GM19328 (cell line): ENCODE measurements around the gene CYTL1.

ENCODE experiments used
- ATAC-seq: cut with Tn5 transposase; IDR thresholded peaks from one replicate; pipeline ENCODE4 v1.9.1; 2021; ENCODE audit warnings: mild to moderate bottlenecking, moderate library complexity; ENCODE audit not compliant: unreplicated experiment

The CYTL1 gene

DNA sequence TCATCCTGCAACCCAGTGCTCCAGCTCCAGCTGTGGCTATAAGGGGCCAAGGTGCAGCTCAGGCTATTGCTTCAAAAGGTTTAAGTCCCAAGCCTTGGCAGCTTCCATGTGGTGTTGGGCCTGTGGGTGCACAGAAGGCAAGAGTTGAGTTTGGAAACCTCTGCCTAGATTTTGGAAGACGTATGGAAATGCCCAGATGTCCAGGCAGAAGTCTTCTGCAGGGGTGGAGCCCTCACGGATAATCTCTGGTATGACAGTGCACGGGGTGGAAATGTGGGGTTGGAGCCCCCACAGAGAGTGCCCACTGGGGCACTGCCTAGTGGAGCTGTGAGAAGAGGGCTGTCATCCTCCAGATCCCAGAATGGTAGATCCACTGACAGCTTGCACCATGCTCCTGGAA lies 44.5 kb downstream of the CYTL1 start:
- no peak for ATAC-seq

DNA sequence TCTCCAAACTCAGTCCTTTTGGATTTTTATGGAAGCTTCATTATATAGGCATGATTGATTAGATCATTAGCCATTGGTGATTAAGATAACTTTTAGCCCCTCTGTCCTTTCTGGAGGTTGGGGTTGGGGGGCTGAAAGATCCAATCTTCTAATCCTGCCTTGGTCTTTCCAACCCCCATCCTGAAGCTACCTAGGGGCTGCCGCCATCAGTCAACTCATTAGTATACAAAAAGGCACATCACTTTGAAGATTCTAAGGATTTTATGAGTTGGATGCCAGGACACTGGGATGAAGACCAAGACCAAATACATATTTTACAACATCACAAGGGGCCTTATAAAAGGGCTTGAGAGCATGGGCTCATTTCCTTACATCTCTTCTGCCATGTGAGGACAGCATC lies 47.5 kb downstream of the CYTL1 start:
- no peak for ATAC-seq

DNA sequence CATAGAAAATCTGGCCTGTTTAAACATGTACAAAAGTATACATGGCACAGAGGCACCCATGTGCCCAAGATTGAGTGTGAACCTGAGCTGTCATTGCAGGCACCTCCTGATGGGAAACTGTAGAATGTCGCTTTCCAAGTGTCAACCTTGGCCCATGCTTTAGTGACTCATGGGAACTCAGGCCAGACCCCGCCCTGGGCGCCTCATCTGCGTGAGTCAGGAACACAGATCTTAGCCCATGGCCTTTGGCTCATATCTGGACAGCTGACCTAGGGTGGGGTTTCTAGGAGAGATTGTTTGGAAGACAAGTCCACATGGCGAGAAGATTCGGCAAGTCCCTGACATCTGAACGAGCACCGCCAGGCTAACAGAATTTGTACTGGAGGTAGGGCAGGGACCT lies 50.0 kb downstream of the CYTL1 start:
- no peak for ATAC-seq

DNA sequence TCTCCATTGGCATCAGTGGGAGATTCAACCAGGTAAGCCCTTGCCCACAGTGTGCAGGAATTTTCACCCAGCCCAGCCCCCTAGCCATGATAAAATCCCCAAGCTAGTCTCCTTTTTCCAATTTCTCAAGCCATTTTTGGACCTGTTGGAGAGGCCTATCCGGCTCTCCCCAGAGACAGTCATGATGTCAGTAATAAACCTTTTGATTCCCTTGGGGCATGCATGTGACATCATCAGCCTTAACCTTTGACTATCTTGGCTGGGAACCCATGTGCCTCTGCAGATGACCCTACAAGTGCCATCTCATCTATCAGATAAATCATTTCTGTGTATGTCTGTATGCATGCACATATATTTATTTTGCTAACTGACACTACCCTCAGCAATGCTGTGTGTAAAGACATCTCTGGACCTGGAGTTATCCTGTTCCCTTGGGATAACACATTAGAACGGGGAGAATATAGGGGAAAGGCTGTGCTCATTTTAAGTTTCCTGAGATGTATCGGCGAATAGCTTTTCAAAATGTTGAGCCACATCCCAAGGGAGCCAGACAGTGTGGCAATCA lies 51.0 kb downstream of the CYTL1 start:
- no peak for ATAC-seq
